ENCODE measurements around the gene GTF2H4. TPM values are rescaled to one million over a fixed set of nuclear protein-coding genes. Genes with fewer than 3 reads are reported as not detected.
"Not testable (repeated sequence)": the region's sequence is repeated elsewhere in the genome, so short reads cannot be mapped to it uniquely, and the experiment has no call there.

Gene GTF2H4
- total and polyA plus RNA-seq, 12 donors, result 3.7 to 71.9 (median 29.9) TPM

GRCh38 chr6:30871592-30872183 is 36.3 kb upstream of the GTF2H4 start:
- no peak for TF ChIP-seq POLR2A (IDR thresholded peaks at IDR 0.05)
- no peak for TF ChIP-seq CTCF (IDR thresholded peaks at IDR 0.05)
- Histone ChIP-seq H3K4me1 (replicated peaks in 1 of 2) (peaks cover 5 to 12% of the 10 kb centered on the region in 2 donors), H3K4me3 (no peak overlapping the region), H3K9me3 (replicated peaks in 1 of 3) (peaks cover 0 to 7% (median 0%) of the 10 kb centered on the region in 3 donors), H3K27ac (no peak overlapping the region), H3K27me3 (no peaks in the 10 kb centered on the region), H3K36me3 (replicated peaks in 1 of 2) (no peaks in the 10 kb centered on the region)
- DNase-seq, result no peak
- WGBS, 4 donors, result 81 to 90% (median 82%) methylated on average over 4 of the region's 4 CpGs
- intact Hi-C loops (cut with DNase I), result no loop called here

GRCh38 chr6:30873137-30873640 is 34.8 kb upstream of the GTF2H4 start:
- no peak overlapping the region for H3K27ac ChIP-seq
- TF ChIP-seq POLR2A (IDR thresholded peaks at IDR 0.05) (no peak), CTCF (IDR thresholded peaks at IDR 0.05) (no peak)
- no peak for DNase-seq
- intact Hi-C loops (cut with DNase I), result no loop called here
- H3K27me3 ChIP-seq, result no peaks in the 10 kb centered on the region
- peaks cover 9 to 26% of the 10 kb centered on the region in 2 donors for H3K4me1 ChIP-seq (replicated peaks in 1 of 2)
- no peaks in the 10 kb centered on the region for H3K36me3 ChIP-seq (replicated peaks in 1 of 2)
- H3K9me3 ChIP-seq (replicated peaks in 1 of 3), result peaks cover 0 to 7% (median 0%) of the 10 kb centered on the region in 3 donors
- 94 to 99% (median 97%) methylated on average over 2 of the region's 2 CpGs for WGBS, 4 donors
- H3K4me3 ChIP-seq, result no peak overlapping the region

- H3K27ac ChIP-seq; intact Hi-C loops (cut with DNase I); H3K36me3 ChIP-seq (replicated peaks in 1 of 2); DNase-seq; H3K9me3 ChIP-seq (replicated peaks in 1 of 3); H3K27me3 ChIP-seq; H3K4me3 ChIP-seq: not testable (repeated sequence)
- WGBS, 4 donors, result 98 to 100% (median 99%) methylated on average over 1 to 3 of the region's 3 CpGs
- peaks cover 9 to 27% of the 10 kb centered on the region in 2 donors for H3K4me1 ChIP-seq (replicated peaks in 1 of 2)
Measured at GRCh38 chr6:30873795-30874194, 34.2 kb upstream of the GTF2H4 start.

- peaks cover 9 to 27% of the 10 kb centered on the region in 2 donors for H3K4me1 ChIP-seq (replicated peaks in 1 of 2)
- WGBS, 4 donors, result 69 to 80% (median 74%) methylated on average over 18 of the region's 18 CpGs
- no peak for TF ChIP-seq POLR2A (IDR thresholded peaks at IDR 0.05)
- TF ChIP-seq CTCF (IDR thresholded peaks at IDR 0.05), result no peak
- no peak overlapping the region for H3K4me3 ChIP-seq
- no peak for DNase-seq
- peak overlapping the region; percentile 31 to 90 (median 69) for H3K27ac ChIP-seq
- intact Hi-C loops (cut with DNase I), result loop anchor here (2.0 to 5.0 kb wide), 3 partner anchors 37 to 48 kb away; partner anchors contain the start of gene VARS2 (in 1 of the 2)
- H3K27me3 ChIP-seq, result no peaks in the 10 kb centered on the region
- H3K36me3 ChIP-seq (replicated peaks in 1 of 2), result no peaks in the 10 kb centered on the region
- H3K9me3 ChIP-seq (replicated peaks in 1 of 3), result no peaks in the 10 kb centered on the region
Measured at GRCh38 chr6:30875244-30876038, 32.6 kb upstream of the GTF2H4 start.

Measured in adrenal gland (tissue), 12 donors.